DOHH2 (cell line): ENCODE data around the gene RING1.

Experiments
- EZH2phosphoT487 ChIP-seq: fragments of 200-600 bp; sonication (generic); IDR thresholded peaks from 2 replicates; pipeline ENCODE4 v1.6.1; 2017; ENCODE audit warnings: borderline replicate concordance, mild to moderate bottlenecking, antibody characterized with exemption, low read length, moderate library complexity, mixed read lengths
- TF ChIP-seq, protein P1 (sequence below): fragments of 200-600 bp; sonication (generic); IDR thresholded peaks from one replicate; pipeline ENCODE4 v1.5.1; 2014; ENCODE audit warnings: antibody characterized with exemption, mild to moderate bottlenecking, low read depth, low read length; ENCODE audit not compliant: poor library complexity, severe bottlenecking

DNA sequence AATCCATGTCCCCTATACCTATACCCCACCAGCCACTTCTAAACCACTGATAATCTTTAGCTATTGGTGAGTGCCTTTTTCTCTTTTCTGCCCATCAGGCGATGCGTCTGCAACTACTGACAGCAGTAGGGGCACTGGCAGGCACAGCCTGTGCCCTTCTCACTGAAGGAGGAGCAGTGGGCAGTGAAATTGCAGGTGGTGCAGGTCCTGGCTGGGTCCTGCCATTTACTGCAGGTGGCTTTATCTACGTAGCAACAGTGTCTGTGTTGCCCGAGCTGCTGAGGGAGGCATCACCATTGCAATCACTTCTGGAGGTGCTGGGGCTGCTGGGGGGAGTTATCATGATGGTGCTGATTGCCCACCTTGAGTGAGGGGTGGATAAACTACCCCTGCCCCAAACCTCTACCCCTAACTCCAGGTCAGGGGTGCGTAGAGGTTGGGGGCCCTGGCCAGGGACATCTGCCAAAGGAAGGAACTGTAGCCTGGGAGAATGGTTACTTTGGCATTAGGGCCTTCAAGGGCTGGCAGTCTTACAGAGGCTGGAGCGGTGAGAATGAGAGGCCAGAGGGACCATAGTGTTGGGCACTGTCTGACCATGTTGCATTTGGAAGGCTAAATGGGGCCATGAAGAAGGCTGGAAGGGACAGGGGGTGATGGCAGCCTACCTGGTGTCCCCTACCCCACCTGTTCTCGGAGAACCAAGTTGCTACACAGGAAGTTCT, 4.7 kb upstream of the RING1 start:
- TF ChIP-seq, protein P1, sequence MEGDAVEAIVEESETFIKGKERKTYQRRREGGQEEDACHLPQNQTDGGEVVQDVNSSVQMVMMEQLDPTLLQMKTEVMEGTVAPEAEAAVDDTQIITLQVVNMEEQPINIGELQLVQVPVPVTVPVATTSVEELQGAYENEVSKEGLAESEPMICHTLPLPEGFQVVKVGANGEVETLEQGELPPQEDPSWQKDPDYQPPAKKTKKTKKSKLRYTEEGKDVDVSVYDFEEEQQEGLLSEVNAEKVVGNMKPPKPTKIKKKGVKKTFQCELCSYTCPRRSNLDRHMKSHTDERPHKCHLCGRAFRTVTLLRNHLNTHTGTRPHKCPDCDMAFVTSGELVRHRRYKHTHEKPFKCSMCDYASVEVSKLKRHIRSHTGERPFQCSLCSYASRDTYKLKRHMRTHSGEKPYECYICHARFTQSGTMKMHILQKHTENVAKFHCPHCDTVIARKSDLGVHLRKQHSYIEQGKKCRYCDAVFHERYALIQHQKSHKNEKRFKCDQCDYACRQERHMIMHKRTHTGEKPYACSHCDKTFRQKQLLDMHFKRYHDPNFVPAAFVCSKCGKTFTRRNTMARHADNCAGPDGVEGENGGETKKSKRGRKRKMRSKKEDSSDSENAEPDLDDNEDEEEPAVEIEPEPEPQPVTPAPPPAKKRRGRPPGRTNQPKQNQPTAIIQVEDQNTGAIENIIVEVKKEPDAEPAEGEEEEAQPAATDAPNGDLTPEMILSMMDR, result no peak
- no peak for TF ChIP-seq EZH2phosphoT487
